OCI-LY1 (cell line): ENCODE data around the gene MRPS10.

Experiments used
- EZH2 ChIP-seq: fragments of 200-600 bp; sonication (generic), shearing (Covaris generic); IDR thresholded peaks from 2 replicates; pipeline ENCODE4 v1.8.0; 2017; ENCODE audit warnings: borderline replicate concordance, mixed run types, mild to moderate bottlenecking, antibody characterized with exemption, low read length, moderate library complexity, mixed read lengths
- TF ChIP-seq, protein P1 (sequence below): fragments of 200-600 bp; sonication (generic), shearing (Covaris generic); IDR thresholded peaks from 2 replicates; pipeline ENCODE4 v1.5.1; 2017; ENCODE audit warnings: mild to moderate bottlenecking, antibody characterized with exemption, low read length, moderate library complexity, mixed read lengths

DNA sequence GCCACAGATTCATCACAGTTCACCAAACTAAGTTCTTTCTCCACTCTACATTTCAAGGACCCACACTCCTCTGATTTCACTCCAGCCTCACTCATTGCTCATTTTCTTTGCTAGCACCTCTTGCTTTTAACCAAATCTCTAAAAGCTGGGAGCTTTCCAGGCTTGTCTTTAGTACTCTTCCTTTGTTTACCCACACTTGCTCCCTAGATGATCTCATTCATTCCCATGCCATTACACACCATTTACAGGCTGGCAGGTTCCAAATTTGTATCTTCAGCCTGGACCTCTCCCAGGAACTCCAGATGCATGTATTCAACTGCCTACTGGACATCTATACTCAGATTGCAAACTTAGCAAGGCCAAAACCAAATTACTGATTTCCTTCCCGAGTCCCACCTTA, 17.6 kb downstream of the MRPS10 start:
- TF ChIP-seq, protein P1, sequence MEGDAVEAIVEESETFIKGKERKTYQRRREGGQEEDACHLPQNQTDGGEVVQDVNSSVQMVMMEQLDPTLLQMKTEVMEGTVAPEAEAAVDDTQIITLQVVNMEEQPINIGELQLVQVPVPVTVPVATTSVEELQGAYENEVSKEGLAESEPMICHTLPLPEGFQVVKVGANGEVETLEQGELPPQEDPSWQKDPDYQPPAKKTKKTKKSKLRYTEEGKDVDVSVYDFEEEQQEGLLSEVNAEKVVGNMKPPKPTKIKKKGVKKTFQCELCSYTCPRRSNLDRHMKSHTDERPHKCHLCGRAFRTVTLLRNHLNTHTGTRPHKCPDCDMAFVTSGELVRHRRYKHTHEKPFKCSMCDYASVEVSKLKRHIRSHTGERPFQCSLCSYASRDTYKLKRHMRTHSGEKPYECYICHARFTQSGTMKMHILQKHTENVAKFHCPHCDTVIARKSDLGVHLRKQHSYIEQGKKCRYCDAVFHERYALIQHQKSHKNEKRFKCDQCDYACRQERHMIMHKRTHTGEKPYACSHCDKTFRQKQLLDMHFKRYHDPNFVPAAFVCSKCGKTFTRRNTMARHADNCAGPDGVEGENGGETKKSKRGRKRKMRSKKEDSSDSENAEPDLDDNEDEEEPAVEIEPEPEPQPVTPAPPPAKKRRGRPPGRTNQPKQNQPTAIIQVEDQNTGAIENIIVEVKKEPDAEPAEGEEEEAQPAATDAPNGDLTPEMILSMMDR: no peak
- TF ChIP-seq EZH2: no peak
